ENCODE measurements around the gene CD34.

Gene CD34

GRCh38 chr1:207959141-207959825, 48.4 kb upstream of the CD34 start:
- Histone ChIP-seq H3K9me3 (ENCODE audit: control insufficient read depth, insufficient read depth, low read depth, low read length) (no peaks in the 10 kb centered on the region), H3K4me3 (ENCODE audit: low read depth, low read length) (no peak overlapping the region)

GRCh38 chr1:207958376-207959139, 47.6 kb upstream of the CD34 start:
- no peaks in the 10 kb centered on the region for H3K9me3 ChIP-seq (ENCODE audit: control insufficient read depth, insufficient read depth, low read depth, low read length)
- ChIA-PET CTCF (interaction anchor here (1.5 to 2.9 kb wide), 3 partner anchors 71 to 129 kb away, joined by 4 to 17 read pairs (median 5); no protein-coding TSS in a partner anchor), POLR2A (no interaction called here)
- no peaks in the 10 kb centered on the region for H3K4me1 ChIP-seq (ENCODE audit: control insufficient read depth, insufficient read depth, low read length)
- no peak for TF ChIP-seq ZNF514 (tag by site-specific recombination; IDR thresholded peaks at IDR 0.05)
- TF ChIP-seq REPIN1 (tag by site-specific recombination; IDR thresholded peaks at IDR 0.05; ENCODE audit: low read depth): no peak
- no peak for TF ChIP-seq ZNF214 (tag by site-specific recombination; IDR thresholded peaks at IDR 0.05; ENCODE audit: borderline replicate concordance)
- no peak for TF ChIP-seq SETDB1 (IDR thresholded peaks at IDR 0.05; ENCODE audit: insufficient read length, low read length)
- TF ChIP-seq GFI1B (tag by site-specific recombination; IDR thresholded peaks at IDR 0.05): no peak
- no peak for TF ChIP-seq ZNF10 (tag by site-specific recombination; IDR thresholded peaks at IDR 0.05)
- no peak for TF ChIP-seq HIC1 (tag by site-specific recombination; IDR thresholded peaks at IDR 0.05)
- no peak for TF ChIP-seq HOXA7 (CRISPR knock-in tag; IDR thresholded peaks at IDR 0.05; ENCODE audit: borderline replicate concordance)
- no peak for TF ChIP-seq ZNF114 (tag by site-specific recombination; IDR thresholded peaks at IDR 0.05)
- TF ChIP-seq ZNF416 (tag by site-specific recombination; IDR thresholded peaks at IDR 0.05): no peak
- H3K36me3 ChIP-seq (ENCODE audit: control insufficient read depth in 2 of 2, insufficient read depth in 1 of 2, low read length in 2 of 2): no peaks in the 10 kb centered on the region
- H3K4me3 ChIP-seq (ENCODE audit: low read depth, low read length): no peak overlapping the region
- no peak overlapping the region for H3K27ac ChIP-seq (ENCODE audit: extremely low read depth, low read depth, low read length)

More at GRCh38 chr1:207959141-207959825, 48.4 kb upstream of the CD34 start:
- ChIA-PET CTCF (interaction anchor here (0.5 to 2.9 kb wide), 3 partner anchors 62 to 635 kb away, joined by 3 to 17 read pairs (median 4); no protein-coding TSS in a partner anchor), POLR2A (no interaction called here)
- Histone ChIP-seq H3K4me1 (ENCODE audit: control insufficient read depth, insufficient read depth, low read length) (no peaks in the 10 kb centered on the region), H3K27ac (ENCODE audit: extremely low read depth, low read depth, low read length) (no peak overlapping the region), H3K36me3 (ENCODE audit: control insufficient read depth in 2 of 2, insufficient read depth in 1 of 2, low read length in 2 of 2) (no peaks in the 10 kb centered on the region)
- TF ChIP-seq ZSCAN30 (tag by site-specific recombination; IDR thresholded peaks at IDR 0.05) (no peak), ZNF48 (tag by site-specific recombination; IDR thresholded peaks at IDR 0.05) (no peak), ZNF16 (tag by site-specific recombination; IDR thresholded peaks at IDR 0.05; ENCODE audit: low read depth) (no peak), ZNF155 (tag by site-specific recombination; IDR thresholded peaks at IDR 0.05) (no peak), ZNF354C (tag by site-specific recombination; IDR thresholded peaks at IDR 0.05; ENCODE audit: borderline replicate concordance, low read depth) (no peak), ZNF2 (tag by site-specific recombination; IDR thresholded peaks at IDR 0.05) (no peak), ZNF639 (tag by site-specific recombination; IDR thresholded peaks at IDR 0.05) (no peak), ZNF518A (tag by site-specific recombination; conservative IDR thresholded peaks at IDR 0.05; ENCODE audit: low read depth) (no peak), REPIN1 (tag by site-specific recombination; IDR thresholded peaks at IDR 0.05; ENCODE audit: low read depth) (no peak), ZNF132 (tag by site-specific recombination; IDR thresholded peaks at IDR 0.05; ENCODE audit: borderline replicate concordance) (no peak), ZNF501 (tag by site-specific recombination; IDR thresholded peaks at IDR 0.05) (no peak)

Data from HEK293 (cell line).